ENCODE measurements around the gene QSOX1.
A peak's percentile ranks its signal among the peaks of the same experiment; 100 is the strongest.

- TF ChIP-seq CTCF (IDR thresholded peaks at IDR 0.05; ENCODE audit: poor library complexity) = no peak
- TF ChIP-seq EZH2phosphoT487 (IDR thresholded peaks at IDR 0.05; ENCODE audit: low read depth, severe bottlenecking, unreplicated experiment) = peak; percentile 58
- no peak for TF ChIP-seq EZH2 (IDR thresholded peaks at IDR 0.05; ENCODE audit: borderline replicate concordance)
Measured at GRCh38 chr1:180236698-180237509, 82.2 kb downstream of the QSOX1 start.

Measured in hepatocyte (in vitro differentiated cells).